ENCODE data around the gene DNAJC5G.

GRCh38 chr2:27285481-27285880, 10.2 kb downstream of the DNAJC5G start:
- TF ChIP-seq CTCF (IDR thresholded peaks at IDR 0.05) (no peak), POLR2A (IDR thresholded peaks at IDR 0.05) (no peak)
